Activated CD8-positive, alpha-beta T cell treated with anti-CD3 and anti-CD28 coated beads for 36 hours (primary cell): Measurements from ENCODE around the gene PTGER3. TPM values are rescaled to one million over a fixed set of nuclear protein-coding genes. Genes with fewer than 3 reads are reported as not detected.

Experiments
- ATAC-seq: fragments of 200-7000 bp; cut with Tn5 transposase; one replicate; pipeline ENCODE4 v1.10.0; 2021; ENCODE audit warnings: mild to moderate bottlenecking, moderate library complexity
- CTCF ChIA-PET: fragments of 350-600 bp; sonication (Branson Sonifier 250); formaldehyde crosslinking; loops from one replicate; lab custom pipeline; 2021; ENCODE audit warnings: antibody characterized with exemption; lab: Charles Lee
- POLR2A ChIA-PET: fragments of 350-600 bp; sonication (Branson Sonifier 250); formaldehyde crosslinking; loops from one replicate; lab custom pipeline; 2021; ENCODE audit warnings: antibody characterized with exemption; lab: Charles Lee
- DNase-seq: peaks from one replicate; pipeline ENCODE4 v3.0.0-alpha.2; 2020
- H3K27ac Mint-ChIP-seq: one replicate; pipeline ENCODE4 v1.8.0; 2021; ENCODE audit warnings: mild to moderate bottlenecking, mixed read lengths
- H3K27me3 Mint-ChIP-seq: one replicate; pipeline ENCODE4 v1.8.0; 2021; ENCODE audit warnings: mixed read lengths
- H3K36me3 Mint-ChIP-seq: one replicate; pipeline ENCODE4 v1.8.0; 2021; ENCODE audit warnings: low read depth, mixed read lengths
- H3K4me1 Mint-ChIP-seq: one replicate; pipeline ENCODE4 v1.8.0; 2021; ENCODE audit warnings: low read depth, mixed read lengths
- H3K4me3 Mint-ChIP-seq: one replicate; pipeline ENCODE4 v1.8.0; 2021; ENCODE audit warnings: mild to moderate bottlenecking, moderate library complexity, mixed read lengths
- H3K9me3 Mint-ChIP-seq: one replicate; pipeline ENCODE4 v1.8.0; 2021; ENCODE audit warnings: mixed read lengths
- intact Hi-C: fragments of 100-400 bp; cut with micrococcal nuclease; formaldehyde crosslinking; loops from one replicate; pipeline ENCODE4 v1.10.0; 2022
- total RNA-seq, 2 experiments: library from RNA; stranded (reverse); gene quantifications; one replicate each; pipeline ENCODE4 v1.2.3, GENCODE V29; 2021
- TF ChIP-seq, protein P1 (sequence below): fragments of 200-600 bp; IDR thresholded peaks from one replicate; pipeline ENCODE4 v1.8.0; 2022; ENCODE audit warnings: antibody characterized with exemption, mild to moderate bottlenecking

PTGER3 gene
- total RNA-seq, 2 experiments from 2014 or later = not detected

DNA sequence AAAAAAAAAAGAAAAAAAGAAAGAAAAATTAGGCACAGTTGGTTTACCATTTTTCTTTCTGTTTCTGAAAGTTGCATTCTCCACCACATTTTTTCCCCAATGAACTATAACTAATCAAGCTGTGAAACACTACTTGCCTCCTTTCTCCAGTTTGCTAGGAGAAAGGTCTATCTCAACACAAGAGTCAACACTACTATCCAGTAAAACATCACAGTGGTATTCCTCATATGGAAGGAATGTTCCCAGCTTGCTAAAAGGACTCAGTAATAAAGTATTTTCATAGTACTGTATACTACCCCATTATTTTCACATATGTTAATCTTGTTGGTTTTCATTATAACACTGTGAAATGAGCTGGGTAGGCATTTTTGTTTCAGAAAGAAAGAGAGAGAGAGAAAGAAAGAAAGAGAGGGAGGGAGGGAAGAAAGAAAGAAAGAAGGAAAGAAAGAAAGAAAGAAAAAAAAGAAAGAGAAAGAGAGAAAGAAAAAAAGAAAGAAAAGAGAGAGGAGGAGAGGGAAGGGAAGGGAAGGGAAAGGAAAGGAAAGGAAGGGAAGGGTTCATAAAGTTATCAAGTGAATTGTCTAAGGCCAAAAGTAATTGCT, 7.9 kb downstream of the PTGER3 start:
- Mint-ChIP-seq H3K4me3 (no peak overlapping the region), H3K9me3 (no peaks in the 10 kb centered on the region), H3K27me3 (peaks cover 28% of the 10 kb centered on the region), H3K27ac (no peak overlapping the region), H3K36me3 (no peaks in the 10 kb centered on the region), H3K4me1 (no peaks in the 10 kb centered on the region)
- POLR2A ChIA-PET = no interaction called here
- intact Hi-C loops = no loop called here
- DNase-seq (no peak), ATAC-seq (no peak)
- TF ChIP-seq, protein P1, sequence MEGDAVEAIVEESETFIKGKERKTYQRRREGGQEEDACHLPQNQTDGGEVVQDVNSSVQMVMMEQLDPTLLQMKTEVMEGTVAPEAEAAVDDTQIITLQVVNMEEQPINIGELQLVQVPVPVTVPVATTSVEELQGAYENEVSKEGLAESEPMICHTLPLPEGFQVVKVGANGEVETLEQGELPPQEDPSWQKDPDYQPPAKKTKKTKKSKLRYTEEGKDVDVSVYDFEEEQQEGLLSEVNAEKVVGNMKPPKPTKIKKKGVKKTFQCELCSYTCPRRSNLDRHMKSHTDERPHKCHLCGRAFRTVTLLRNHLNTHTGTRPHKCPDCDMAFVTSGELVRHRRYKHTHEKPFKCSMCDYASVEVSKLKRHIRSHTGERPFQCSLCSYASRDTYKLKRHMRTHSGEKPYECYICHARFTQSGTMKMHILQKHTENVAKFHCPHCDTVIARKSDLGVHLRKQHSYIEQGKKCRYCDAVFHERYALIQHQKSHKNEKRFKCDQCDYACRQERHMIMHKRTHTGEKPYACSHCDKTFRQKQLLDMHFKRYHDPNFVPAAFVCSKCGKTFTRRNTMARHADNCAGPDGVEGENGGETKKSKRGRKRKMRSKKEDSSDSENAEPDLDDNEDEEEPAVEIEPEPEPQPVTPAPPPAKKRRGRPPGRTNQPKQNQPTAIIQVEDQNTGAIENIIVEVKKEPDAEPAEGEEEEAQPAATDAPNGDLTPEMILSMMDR = peak; percentile 8
- CTCF ChIA-PET = interaction anchor here (1.4 kb wide), 1 partner anchor 10 kb away, joined by 3 read pairs; no protein-coding TSS in a partner anchor

DNA sequence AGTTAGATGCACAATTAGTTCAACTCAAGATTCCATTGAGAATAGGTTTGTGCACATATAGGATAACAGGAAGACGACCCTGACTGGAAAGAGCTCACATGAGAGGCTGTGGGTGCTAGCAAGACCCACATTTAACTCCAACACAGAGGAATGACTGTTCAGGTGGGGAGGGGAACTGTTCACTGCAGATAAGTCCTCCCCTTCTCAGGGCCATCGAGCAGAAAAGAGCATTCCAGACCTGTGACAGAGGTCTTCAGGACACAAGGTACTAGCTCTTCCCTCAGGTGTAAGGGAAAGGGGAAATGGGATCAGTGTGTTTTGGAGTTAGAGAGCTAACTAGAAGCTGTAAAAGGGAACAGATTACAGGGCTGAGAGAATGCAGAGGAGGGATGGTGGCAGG, 8.7 kb downstream of the PTGER3 start:
- H3K9me3 Mint-ChIP-seq = no peaks in the 10 kb centered on the region
- no peak overlapping the region for H3K27ac Mint-ChIP-seq
- DNase-seq = no peak
- TF ChIP-seq, protein P1 = no peak
- peaks cover 28% of the 10 kb centered on the region for H3K27me3 Mint-ChIP-seq
- no peaks in the 10 kb centered on the region for H3K4me1 Mint-ChIP-seq
- intact Hi-C loops = no loop called here
- no peak for ATAC-seq
- POLR2A ChIA-PET = no interaction called here
- H3K4me3 Mint-ChIP-seq = no peak overlapping the region
- CTCF ChIA-PET = interaction anchor here (1.4 kb wide), 1 partner anchor 11 kb away, joined by 3 read pairs; no protein-coding TSS in a partner anchor
- H3K36me3 Mint-ChIP-seq = no peaks in the 10 kb centered on the region

DNA sequence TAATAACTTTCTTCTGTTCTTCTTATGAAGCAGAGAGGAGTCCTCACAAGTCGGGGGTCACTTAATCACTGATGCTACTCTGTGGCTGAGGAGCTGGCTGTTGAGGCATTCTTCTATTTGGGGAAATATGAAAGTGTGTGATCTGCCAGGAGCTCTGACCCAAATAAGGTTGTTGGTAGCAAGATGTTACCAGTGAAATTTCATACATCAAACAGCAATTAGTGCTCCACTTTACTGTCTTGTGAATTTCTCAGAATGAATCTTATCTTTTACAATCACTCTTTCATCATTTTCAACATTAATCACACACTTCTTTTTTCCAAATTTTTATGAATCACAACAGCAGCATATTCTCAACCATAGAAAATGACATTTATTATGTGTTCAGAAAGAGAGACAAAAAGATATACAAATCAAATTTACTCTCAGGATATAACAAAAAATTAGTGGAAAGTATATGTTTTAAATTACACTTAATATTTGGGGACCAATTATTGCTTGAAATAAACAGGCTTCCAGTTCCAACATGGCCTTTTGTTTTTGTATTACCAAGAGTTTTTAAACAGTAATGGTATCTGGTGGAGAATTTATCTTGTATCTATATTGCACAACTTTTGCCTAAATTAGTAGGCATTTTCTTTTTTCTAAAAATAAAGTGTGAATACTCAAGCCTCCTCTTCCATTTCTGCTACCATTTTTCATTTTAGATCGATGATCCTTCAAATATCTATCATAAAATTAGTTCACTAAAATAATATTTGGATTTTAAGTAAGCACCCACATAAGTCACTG, 9.6 kb downstream of the PTGER3 start:
- Mint-ChIP-seq H3K4me1 (no peaks in the 10 kb centered on the region), H3K9me3 (no peaks in the 10 kb centered on the region), H3K4me3 (no peak overlapping the region), H3K27ac (no peak overlapping the region), H3K36me3 (no peaks in the 10 kb centered on the region), H3K27me3 (peaks cover 30% of the 10 kb centered on the region)
- DNase-seq (no peak), ATAC-seq (no peak)
- POLR2A ChIA-PET = no interaction called here
- intact Hi-C loops = no loop called here
- CTCF ChIA-PET = interaction anchor here (1.4 kb wide), 1 partner anchor 12 kb away, joined by 3 read pairs; no protein-coding TSS in a partner anchor
- TF ChIP-seq, protein P1 = no peak

DNA sequence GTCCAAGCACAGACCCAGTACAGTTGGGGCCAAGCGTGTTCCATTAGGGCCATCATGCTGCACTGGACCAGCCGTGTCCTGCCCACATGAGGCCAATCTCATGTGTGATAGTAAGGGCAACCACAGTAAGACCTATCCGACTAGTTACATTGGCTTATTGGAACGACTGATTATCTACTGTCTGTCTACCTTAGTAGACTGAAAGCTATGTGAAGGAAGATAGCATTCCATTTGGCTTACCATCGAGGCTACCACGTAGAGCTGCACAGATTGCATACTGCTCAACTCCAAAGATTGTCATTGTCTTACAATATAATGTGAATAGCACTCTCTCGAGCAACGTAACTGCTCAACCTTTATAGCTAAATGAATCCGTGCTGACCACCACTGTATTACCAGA, 10.6 kb downstream of the PTGER3 start:
- ChIA-PET CTCF (no interaction called here), POLR2A (no interaction called here)
- ATAC-seq (no peak), DNase-seq (no peak)
- peaks cover 30% of the 10 kb centered on the region for H3K27me3 Mint-ChIP-seq
- intact Hi-C loops = no loop called here
- H3K27ac Mint-ChIP-seq = no peak overlapping the region
- no peaks in the 10 kb centered on the region for H3K36me3 Mint-ChIP-seq
- H3K4me1 Mint-ChIP-seq = no peaks in the 10 kb centered on the region
- TF ChIP-seq, protein P1 = no peak
- H3K9me3 Mint-ChIP-seq = no peaks in the 10 kb centered on the region
- H3K4me3 Mint-ChIP-seq = no peak overlapping the region

DNA sequence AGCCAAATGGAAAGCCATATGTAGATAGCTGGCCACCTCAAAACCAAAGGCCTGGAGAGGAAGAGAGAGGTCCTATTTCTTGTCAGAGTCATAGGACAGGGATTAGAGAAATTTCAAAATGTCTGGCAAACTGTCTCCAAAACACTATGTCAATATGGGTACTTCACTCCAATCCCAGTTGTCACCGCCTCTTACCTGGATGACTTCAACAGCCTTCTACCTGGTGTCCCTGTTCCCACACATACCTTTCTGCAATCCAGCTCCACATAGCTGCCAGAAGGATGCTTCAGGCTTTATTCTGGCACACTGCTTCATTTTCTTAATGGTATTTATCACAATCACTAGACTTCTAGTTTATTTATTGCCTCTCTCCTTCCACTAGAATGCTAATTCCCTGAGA, 14.5 kb downstream of the PTGER3 start:
- TF ChIP-seq, protein P1 = no peak
- DNase-seq (no peak), ATAC-seq (no peak)
- intact Hi-C loops = no loop called here
- ChIA-PET POLR2A (no interaction called here), CTCF (no interaction called here)
- no peak overlapping the region for H3K4me3 Mint-ChIP-seq
- H3K27ac Mint-ChIP-seq = no peak overlapping the region
- peaks cover 16% of the 10 kb centered on the region for H3K27me3 Mint-ChIP-seq
- H3K9me3 Mint-ChIP-seq = no peaks in the 10 kb centered on the region
- no peaks in the 10 kb centered on the region for H3K4me1 Mint-ChIP-seq
- no peaks in the 10 kb centered on the region for H3K36me3 Mint-ChIP-seq
